DND-41 (cell line): Measurements from ENCODE around the gene AP1B1.

Experiments
- ATAC-seq: fragments of 200-7000 bp; cut with Tn5 transposase; 3 replicates; pipeline ENCODE4 v1.9.1; 2021; ENCODE audit warnings: low read depth; ENCODE audit not compliant: insufficient read depth
- DNase-seq: peaks from one replicate; pipeline ENCODE4 v3.0.0-alpha.2; 2020
- H2AFZ ChIP-seq: 2 replicates; pipeline ENCODE4 v1.6.0; 2012; ENCODE audit warnings: low read depth, low read length
- H3K27ac ChIP-seq: 2 replicates; pipeline ENCODE4 v1.5.1; 2012; ENCODE audit warnings: low read length, inconsistent platforms
- H3K27me3 ChIP-seq: fragments of 200-600 bp; sonication (generic); 2 replicates; pipeline ENCODE4 v1.6.0; 2012; ENCODE audit warnings: low read length, mild to moderate bottlenecking, inconsistent platforms; ENCODE audit not compliant: insufficient read depth, poor library complexity
- H3K36me3 ChIP-seq: 2 replicates; pipeline ENCODE4 v1.5.1; 2012; ENCODE audit warnings: low read length, inconsistent platforms; ENCODE audit not compliant: insufficient read depth
- H3K4me1 ChIP-seq: 2 replicates; pipeline ENCODE4 v1.5.1; 2012; ENCODE audit warnings: mild to moderate bottlenecking, low read length; ENCODE audit not compliant: insufficient read depth
- H3K4me2 ChIP-seq: 2 replicates; pipeline ENCODE4 v1.6.0; 2012; ENCODE audit warnings: mild to moderate bottlenecking, moderate library complexity, low read length, inconsistent platforms; ENCODE audit not compliant: insufficient read depth
- H3K4me3 ChIP-seq, 2 experiments: fragments of 200-600 bp in 1 of 2; shearing (Covaris generic) in 1 of 2; 2 replicates each; pipeline ENCODE4 v1.5.1; 2012 to 2016; ENCODE audit warnings: inconsistent platforms in 2 of 2, low read length in 2 of 2, mild to moderate bottlenecking in 2 of 2, low read depth in 1 of 2, moderate library complexity in 1 of 2
- H3K79me2 ChIP-seq: 2 replicates; pipeline ENCODE4 v1.6.0; 2012; ENCODE audit warnings: low read length, inconsistent platforms; ENCODE audit not compliant: insufficient read depth
- H3K9ac ChIP-seq: 2 replicates; pipeline ENCODE4 v1.6.0; 2012; ENCODE audit warnings: low read depth, mild to moderate bottlenecking, inconsistent platforms, low read length, moderate library complexity
- H3K9me3 ChIP-seq: 2 replicates; pipeline ENCODE4 v1.5.1; 2012; ENCODE audit warnings: low read length, moderate library complexity, mild to moderate bottlenecking, inconsistent platforms; ENCODE audit not compliant: insufficient read depth, severe bottlenecking
- H4K20me1 ChIP-seq: 2 replicates; pipeline ENCODE4 v1.6.0; 2012; ENCODE audit warnings: low read length; ENCODE audit not compliant: insufficient read depth
- EZH2 ChIP-seq: IDR thresholded peaks from 3 replicates; pipeline ENCODE4 v1.6.1; 2012; ENCODE audit warnings: borderline replicate concordance, low read depth, mild to moderate bottlenecking, moderate library complexity, low read length, inconsistent platforms; ENCODE audit not compliant: severe bottlenecking
- TF ChIP-seq, protein P1 (sequence below): IDR thresholded peaks from 2 replicates; pipeline ENCODE4 v1.5.1; 2012; ENCODE audit warnings: borderline replicate concordance, low read length, moderate library complexity, mild to moderate bottlenecking; ENCODE audit not compliant: poor library complexity, severe bottlenecking; ENCODE audit errors: extremely low read depth

Gene AP1B1

DNA sequence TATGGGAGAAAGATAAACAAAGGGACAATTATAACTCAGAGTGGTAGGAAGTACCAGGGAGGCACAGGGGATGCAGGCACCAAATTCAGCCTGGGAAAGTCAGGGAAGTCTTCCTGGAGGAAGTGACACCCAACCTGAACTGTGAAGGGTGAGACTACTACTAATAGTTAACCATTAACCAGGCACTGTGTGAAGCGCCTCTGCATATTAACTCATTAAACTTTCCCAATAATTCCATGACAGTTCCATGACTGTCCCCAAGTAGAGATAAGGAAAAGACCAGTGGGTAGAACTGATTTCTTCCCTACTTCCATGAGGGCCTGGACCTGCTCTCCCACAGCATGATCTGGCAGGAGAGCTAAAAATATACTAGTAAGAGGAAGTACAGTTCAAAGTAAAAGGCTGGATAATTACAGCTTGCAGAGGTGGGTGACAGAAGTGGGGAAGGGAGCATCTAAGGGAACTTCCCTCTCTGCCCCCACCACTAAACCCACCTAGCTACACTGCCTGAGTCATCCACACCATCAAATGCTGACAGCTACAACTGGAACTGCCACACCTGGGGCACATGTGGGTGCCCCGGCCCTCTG lies 4.7 kb upstream of the AP1B1 start:
- Histone ChIP-seq H3K79me2 (peaks cover 10% of the 10 kb centered on the region), H3K4me2 (no peak overlapping the region), H3K27ac (no peak overlapping the region), H3K27me3 (no peaks in the 10 kb centered on the region), H3K36me3 (no peaks in the 10 kb centered on the region), H3K9ac (no peak overlapping the region), H3K4me1 (peaks cover 12% of the 10 kb centered on the region), H2AFZ (no peak overlapping the region), H3K9me3 (no peaks in the 10 kb centered on the region), H3K4me3 (no peak overlapping the region), H4K20me1 (no peaks in the 10 kb centered on the region)
- no peak for TF ChIP-seq EZH2
- TF ChIP-seq, protein P1, sequence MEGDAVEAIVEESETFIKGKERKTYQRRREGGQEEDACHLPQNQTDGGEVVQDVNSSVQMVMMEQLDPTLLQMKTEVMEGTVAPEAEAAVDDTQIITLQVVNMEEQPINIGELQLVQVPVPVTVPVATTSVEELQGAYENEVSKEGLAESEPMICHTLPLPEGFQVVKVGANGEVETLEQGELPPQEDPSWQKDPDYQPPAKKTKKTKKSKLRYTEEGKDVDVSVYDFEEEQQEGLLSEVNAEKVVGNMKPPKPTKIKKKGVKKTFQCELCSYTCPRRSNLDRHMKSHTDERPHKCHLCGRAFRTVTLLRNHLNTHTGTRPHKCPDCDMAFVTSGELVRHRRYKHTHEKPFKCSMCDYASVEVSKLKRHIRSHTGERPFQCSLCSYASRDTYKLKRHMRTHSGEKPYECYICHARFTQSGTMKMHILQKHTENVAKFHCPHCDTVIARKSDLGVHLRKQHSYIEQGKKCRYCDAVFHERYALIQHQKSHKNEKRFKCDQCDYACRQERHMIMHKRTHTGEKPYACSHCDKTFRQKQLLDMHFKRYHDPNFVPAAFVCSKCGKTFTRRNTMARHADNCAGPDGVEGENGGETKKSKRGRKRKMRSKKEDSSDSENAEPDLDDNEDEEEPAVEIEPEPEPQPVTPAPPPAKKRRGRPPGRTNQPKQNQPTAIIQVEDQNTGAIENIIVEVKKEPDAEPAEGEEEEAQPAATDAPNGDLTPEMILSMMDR = no peak
- ATAC-seq = no peak
- DNase-seq = no peak

DNA sequence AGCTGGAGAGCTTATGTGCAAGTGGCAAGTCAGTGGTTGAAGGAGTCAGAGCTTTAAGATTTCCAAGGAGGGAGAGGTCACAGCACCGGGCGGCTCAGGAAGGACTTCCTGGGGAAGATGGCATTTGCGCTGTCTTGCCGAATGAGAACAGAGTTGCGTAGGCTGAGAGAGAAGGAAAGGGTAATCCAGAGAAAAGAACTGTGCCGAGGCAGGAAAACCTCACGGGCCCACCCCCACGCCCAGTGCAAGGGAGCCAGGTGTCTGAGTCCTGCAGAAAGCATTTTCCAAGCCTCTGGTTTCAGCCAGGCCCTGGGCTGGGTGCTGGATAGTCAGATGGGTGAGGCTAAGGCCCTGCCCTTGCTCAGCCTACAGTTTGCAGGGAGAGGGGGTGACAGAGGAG lies 3.2 kb upstream of the AP1B1 start:
- H4K20me1 ChIP-seq = no peaks in the 10 kb centered on the region
- H3K4me3 ChIP-seq = no peak overlapping the region
- no peaks in the 10 kb centered on the region for H3K36me3 ChIP-seq
- TF ChIP-seq EZH2 = no peak
- TF ChIP-seq, protein P1 = no peak
- peaks cover 28% of the 10 kb centered on the region for H3K4me1 ChIP-seq
- no peak overlapping the region for H3K9ac ChIP-seq
- H3K4me2 ChIP-seq = no peak overlapping the region
- peaks cover 25% of the 10 kb centered on the region for H3K79me2 ChIP-seq
- H3K27ac ChIP-seq = no peak overlapping the region
- H3K9me3 ChIP-seq = no peaks in the 10 kb centered on the region
- no peak for ATAC-seq
- no peaks in the 10 kb centered on the region for H3K27me3 ChIP-seq
- no peak for DNase-seq
- H2AFZ ChIP-seq = no peak overlapping the region

- no peak for TF ChIP-seq EZH2
- TF ChIP-seq, protein P1 = no peak
- ATAC-seq (no peak), DNase-seq (no peak)
- Histone ChIP-seq H3K4me1 (peaks cover 31% of the 10 kb centered on the region), H3K4me3 (no peak overlapping the region), H3K79me2 (peaks cover 37% of the 10 kb centered on the region), H3K9ac (no peak overlapping the region), H3K27me3 (no peaks in the 10 kb centered on the region), H3K4me2 (no peak overlapping the region), H3K36me3 (peaks cover 2% of the 10 kb centered on the region; the same call in 1 of the 2 replicates), H3K9me3 (no peaks in the 10 kb centered on the region), H4K20me1 (no peaks in the 10 kb centered on the region; the same call in 1 of the 2 replicates), H3K27ac (no peak overlapping the region), H2AFZ (no peak overlapping the region)
Measured at GRCh38 chr22:29390270-29390669, 1.9 kb upstream of the AP1B1 start.

DNA sequence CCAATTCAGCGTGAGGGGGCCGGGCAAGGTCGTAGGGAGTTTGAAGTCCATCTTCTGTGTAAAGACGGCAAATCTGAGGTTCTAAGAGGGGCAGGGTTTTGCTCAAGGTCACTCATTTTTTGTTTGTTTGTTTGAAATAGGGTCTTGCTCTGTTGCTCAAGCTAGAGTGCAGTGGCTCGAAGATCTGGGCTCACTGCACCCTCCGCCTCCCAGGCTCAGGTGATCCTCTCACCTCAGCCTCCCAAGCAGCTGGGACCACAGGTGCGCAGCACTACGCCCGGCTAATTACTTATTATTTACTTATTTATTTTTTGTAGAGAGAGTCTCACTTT lies 355 bp upstream of the AP1B1 start:
- Histone ChIP-seq H3K9me3 (no peaks in the 10 kb centered on the region), H3K9ac (peak overlapping the region; percentile 77), H4K20me1 (no peaks in the 10 kb centered on the region; the same call in 1 of the 2 replicates), H3K79me2 (peaks cover 51% of the 10 kb centered on the region), H3K27ac (peak overlapping the region; percentile 67), H3K36me3 (peaks cover 13% of the 10 kb centered on the region; the same call in 1 of the 2 replicates), H3K27me3 (no peaks in the 10 kb centered on the region), H3K4me2 (peak overlapping the region; percentile 75), H3K4me3 (peak overlapping the region; percentile 71 to 94), H3K4me1 (peaks cover 31% of the 10 kb centered on the region), H2AFZ (peak overlapping the region; percentile 88)
- ATAC-seq = peak; percentile 43
- TF ChIP-seq, protein P1 = no peak
- TF ChIP-seq EZH2 = no peak
- DNase-seq = no peak
